IPS-18a (cell line): ENCODE measurements around the gene SSX2IP.
"Not testable (repeated sequence)": the region's sequence is repeated elsewhere in the genome, so short reads cannot be mapped to it uniquely, and the experiment has no call there.

ENCODE experiments used
- H3K27ac ChIP-seq: one replicate; pipeline ENCODE4 v1.5.1; 2013; ENCODE audit warnings: low read length
- H3K27me3 ChIP-seq: one replicate; pipeline ENCODE4 v1.6.1; 2013; ENCODE audit warnings: mild to moderate bottlenecking, low read length; ENCODE audit not compliant: control insufficient read depth, insufficient read depth
- H3K36me3 ChIP-seq: one replicate; pipeline ENCODE4 v1.6.1; 2013; ENCODE audit warnings: low read depth, low read length; ENCODE audit not compliant: control insufficient read depth
- H3K4me1 ChIP-seq: one replicate; pipeline ENCODE4 v1.6.1; 2013; ENCODE audit warnings: low read depth, low read length; ENCODE audit not compliant: control insufficient read depth
- H3K4me3 ChIP-seq: one replicate; pipeline ENCODE4 v1.5.1; 2013; ENCODE audit warnings: low read length
- H3K9ac ChIP-seq: one replicate; pipeline ENCODE4 v1.6.1; 2013; ENCODE audit warnings: mild to moderate bottlenecking, low read length, moderate library complexity
- H3K9me3 ChIP-seq: one replicate; pipeline ENCODE4 v1.6.1; 2013; ENCODE audit warnings: low read depth, low read length; ENCODE audit not compliant: control insufficient read depth

SSX2IP gene

DNA sequence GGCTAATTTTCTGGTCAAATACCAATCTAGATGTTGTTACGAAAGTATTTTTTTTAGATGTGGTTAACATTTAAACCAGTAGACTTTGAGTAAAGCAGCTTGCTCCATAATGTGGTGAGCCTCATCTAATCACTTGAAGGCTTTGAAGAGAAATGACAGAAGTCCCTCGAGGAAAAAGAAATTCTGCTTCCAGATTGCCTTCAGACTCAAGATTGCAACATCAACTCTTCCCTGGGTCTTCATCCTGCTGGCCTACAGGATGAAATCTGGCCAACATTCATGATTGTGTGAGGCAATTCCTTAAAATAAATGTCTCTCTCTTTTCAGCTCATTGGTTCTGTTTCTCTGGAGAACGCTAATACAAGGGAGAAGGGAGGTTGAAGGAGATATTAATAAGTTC lies 32.5 kb upstream of the SSX2IP start:
- no peaks in the 10 kb centered on the region for H3K36me3 ChIP-seq
- H3K27me3 ChIP-seq = no peaks in the 10 kb centered on the region
- H3K9ac ChIP-seq = no peak overlapping the region
- no peak overlapping the region for H3K27ac ChIP-seq
- H3K4me1 ChIP-seq = no peaks in the 10 kb centered on the region
- no peaks in the 10 kb centered on the region for H3K9me3 ChIP-seq
- no peak overlapping the region for H3K4me3 ChIP-seq

DNA sequence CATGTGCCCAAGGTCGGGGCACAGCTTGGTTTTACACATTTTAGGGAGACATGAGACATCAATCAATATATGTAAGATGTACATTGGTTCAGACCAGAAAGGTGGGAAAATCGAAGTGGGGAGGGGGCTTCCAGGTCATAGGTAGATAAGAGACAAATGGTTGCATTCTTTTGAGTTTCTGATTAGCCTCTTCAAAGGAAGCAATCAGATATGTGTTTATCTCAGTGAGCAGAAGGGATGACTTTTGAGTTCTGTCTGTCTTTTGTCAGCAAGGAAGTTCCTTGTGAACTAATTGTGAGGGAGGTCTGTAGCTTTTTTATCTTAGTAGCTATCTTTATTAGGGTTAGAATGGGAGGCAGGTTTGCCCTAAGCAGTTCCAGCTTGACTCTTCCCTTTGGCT lies 31.6 kb upstream of the SSX2IP start:
- not testable (repeated sequence) for H3K4me1 ChIP-seq, H3K9ac ChIP-seq, H3K27ac ChIP-seq, H3K9me3 ChIP-seq, H3K36me3 ChIP-seq, H3K27me3 ChIP-seq, H3K4me3 ChIP-seq

GRCh38 chr1:84721152-84721551 lies 30.9 kb upstream of the SSX2IP start:
- Histone ChIP-seq H3K27me3 (no peaks in the 10 kb centered on the region), H3K4me1 (no peaks in the 10 kb centered on the region), H3K4me3 (no peak overlapping the region), H3K27ac (no peak overlapping the region), H3K9me3 (no peaks in the 10 kb centered on the region), H3K9ac (no peak overlapping the region), H3K36me3 (no peaks in the 10 kb centered on the region)

GRCh38 chr1:84720221-84720780 lies 30.0 kb upstream of the SSX2IP start:
- Histone ChIP-seq H3K27ac (no peak overlapping the region), H3K4me1 (peaks cover 3% of the 10 kb centered on the region), H3K9ac (no peak overlapping the region), H3K27me3 (no peaks in the 10 kb centered on the region), H3K9me3 (no peaks in the 10 kb centered on the region), H3K4me3 (no peak overlapping the region), H3K36me3 (no peaks in the 10 kb centered on the region)

DNA sequence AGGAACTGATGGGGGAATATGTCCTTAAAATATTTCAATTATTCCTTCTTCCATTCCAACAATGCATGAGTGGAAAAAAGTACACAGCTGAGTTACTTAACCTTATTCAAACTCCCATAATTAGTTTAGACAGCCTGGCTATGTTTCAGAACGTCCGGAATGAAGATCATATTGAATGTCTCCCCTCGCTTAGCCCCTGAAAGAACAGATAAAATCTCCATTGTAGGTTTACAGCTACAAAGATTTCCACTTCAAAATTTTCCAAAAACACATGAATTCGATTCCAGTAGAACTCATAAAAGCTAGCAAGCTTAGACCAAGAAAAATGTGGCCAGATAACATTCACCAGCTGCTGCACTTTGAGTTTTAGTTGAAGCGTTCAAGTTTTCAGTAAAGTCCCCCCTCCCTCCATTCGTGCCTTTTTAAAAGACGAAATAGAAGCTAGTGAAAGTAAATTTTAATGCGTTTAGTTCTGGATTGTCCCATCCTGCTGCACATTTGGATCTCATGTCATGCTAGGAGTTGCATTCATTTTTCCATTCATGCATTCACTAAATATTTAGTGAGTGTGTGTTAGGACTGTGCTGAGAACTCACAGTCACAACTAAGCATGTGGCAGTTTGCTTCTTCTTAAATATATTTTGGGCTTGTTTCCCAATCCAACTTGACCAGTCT lies 29.4 kb upstream of the SSX2IP start:
- Histone ChIP-seq H3K27ac (no peak overlapping the region), H3K9me3 (no peaks in the 10 kb centered on the region), H3K9ac (no peak overlapping the region), H3K36me3 (no peaks in the 10 kb centered on the region), H3K4me3 (no peak overlapping the region), H3K4me1 (peaks cover 3% of the 10 kb centered on the region), H3K27me3 (no peaks in the 10 kb centered on the region)

DNA sequence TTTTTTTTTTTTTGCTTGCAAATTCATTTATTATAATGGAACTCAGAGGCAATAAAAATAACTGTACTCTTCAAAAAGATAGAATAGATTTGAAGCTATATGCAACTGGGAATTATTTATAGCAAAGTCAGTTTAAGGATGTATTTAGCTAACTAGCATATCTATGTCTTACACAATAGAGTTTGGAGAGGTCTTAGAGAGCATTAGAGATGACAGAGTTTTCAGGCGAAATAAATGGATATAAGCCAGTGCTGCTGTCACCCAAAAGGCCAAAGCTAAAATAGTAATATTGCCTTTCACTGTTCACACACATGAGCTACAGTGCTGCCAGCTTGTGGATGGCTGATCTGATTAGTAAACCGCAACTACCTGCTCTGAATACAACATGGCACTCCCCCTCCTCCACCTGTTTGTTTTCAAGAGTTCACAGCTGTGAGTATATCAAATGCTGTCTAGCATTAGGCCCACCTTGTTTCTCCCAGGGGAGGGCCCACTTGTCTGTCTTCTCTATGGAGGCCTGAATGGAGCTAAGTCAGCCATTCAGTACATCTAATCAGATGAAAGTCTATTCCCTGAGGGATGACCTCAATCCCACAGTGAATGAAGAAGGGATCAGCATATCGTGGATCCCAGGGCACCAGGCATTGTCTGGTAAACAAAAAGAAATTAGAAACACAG lies 25.2 kb upstream of the SSX2IP start:
- peaks cover 3% of the 10 kb centered on the region for H3K4me1 ChIP-seq

GRCh38 chr1:84712276-84712874 lies 22.1 kb upstream of the SSX2IP start:
- Histone ChIP-seq H3K27me3 (no peaks in the 10 kb centered on the region), H3K4me3 (no peak overlapping the region), H3K4me1 (peaks cover 3% of the 10 kb centered on the region), H3K9ac (no peak overlapping the region), H3K27ac (no peak overlapping the region), H3K36me3 (no peaks in the 10 kb centered on the region), H3K9me3 (no peaks in the 10 kb centered on the region)

More for the DNA sequence above, 25.2 kb upstream of the SSX2IP start:
- Histone ChIP-seq H3K9me3 (no peaks in the 10 kb centered on the region), H3K4me3 (no peak overlapping the region), H3K36me3 (no peaks in the 10 kb centered on the region), H3K9ac (no peak overlapping the region), H3K27ac (no peak overlapping the region), H3K27me3 (no peaks in the 10 kb centered on the region)

DNA sequence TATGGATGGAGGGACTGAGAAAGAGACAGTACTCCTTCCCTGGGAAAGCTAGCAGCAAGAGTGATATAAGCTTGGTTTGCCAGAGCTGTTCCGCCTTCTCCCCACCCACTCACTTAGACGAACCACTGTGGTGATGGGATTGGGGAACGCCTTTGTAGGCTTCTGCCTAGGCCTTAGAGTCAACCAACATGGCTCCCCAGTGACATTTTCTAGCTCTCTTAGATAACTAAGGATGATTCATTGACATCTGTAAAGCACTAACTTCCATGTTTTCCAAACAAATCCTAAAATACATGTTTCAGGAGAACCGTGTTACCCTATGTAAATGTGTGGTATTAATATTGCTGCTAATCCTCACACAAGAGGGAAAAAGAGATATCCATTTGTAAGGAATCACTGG lies 21.6 kb upstream of the SSX2IP start:
- Histone ChIP-seq H3K4me3 (no peak overlapping the region), H3K27me3 (no peaks in the 10 kb centered on the region), H3K4me1 (peaks cover 3% of the 10 kb centered on the region), H3K27ac (no peak overlapping the region), H3K9ac (no peak overlapping the region), H3K36me3 (no peaks in the 10 kb centered on the region), H3K9me3 (no peaks in the 10 kb centered on the region)

- Histone ChIP-seq H3K27me3 (no peaks in the 10 kb centered on the region), H3K9me3 (no peaks in the 10 kb centered on the region), H3K36me3 (no peaks in the 10 kb centered on the region), H3K4me3 (no peak overlapping the region), H3K4me1 (peaks cover 3% of the 10 kb centered on the region), H3K27ac (no peak overlapping the region), H3K9ac (no peak overlapping the region)
Measured at GRCh38 chr1:84711121-84711520, 20.9 kb upstream of the SSX2IP start.

- H3K4me1 ChIP-seq = peaks cover 12% of the 10 kb centered on the region
- H3K9me3 ChIP-seq = no peaks in the 10 kb centered on the region
- no peak overlapping the region for H3K9ac ChIP-seq
- no peak overlapping the region for H3K27ac ChIP-seq
- H3K36me3 ChIP-seq = no peaks in the 10 kb centered on the region
- no peaks in the 10 kb centered on the region for H3K27me3 ChIP-seq
- no peak overlapping the region for H3K4me3 ChIP-seq
Measured at GRCh38 chr1:84709131-84709530, 18.9 kb upstream of the SSX2IP start.

- H3K9ac ChIP-seq = no peak overlapping the region
- H3K36me3 ChIP-seq = no peaks in the 10 kb centered on the region
- no peaks in the 10 kb centered on the region for H3K27me3 ChIP-seq
- no peak overlapping the region for H3K27ac ChIP-seq
- H3K4me1 ChIP-seq = peaks cover 12% of the 10 kb centered on the region
- no peak overlapping the region for H3K4me3 ChIP-seq
- no peaks in the 10 kb centered on the region for H3K9me3 ChIP-seq
Measured at GRCh38 chr1:84708031-84708430, 17.8 kb upstream of the SSX2IP start.
